Measurements from ENCODE around the gene PTOV1.

Gene PTOV1

DNA sequence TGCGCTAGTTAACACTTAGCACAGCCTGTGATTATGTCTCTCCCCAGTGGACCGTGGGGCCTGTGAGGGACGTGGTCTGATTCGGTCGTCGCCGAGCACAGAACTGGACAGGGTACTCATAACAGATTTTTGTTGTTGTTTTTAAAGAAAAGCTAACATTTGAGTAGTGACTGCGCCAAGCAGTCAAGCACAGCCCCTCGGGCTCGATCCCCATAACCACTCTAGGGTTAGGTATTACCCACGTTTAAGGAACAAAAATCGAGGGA, 805 bp upstream of the PTOV1 start:
- DNase-seq (ENCODE audit: low read depth) = no peak
- TF ChIP-seq CTCF (conservative IDR thresholded peaks at IDR 0.05; ENCODE audit: low read depth, low read length) = no peak
- peak overlapping the region; percentile 93 for H3K4me3 ChIP-seq (ENCODE audit: low read depth, low read length)

DNA sequence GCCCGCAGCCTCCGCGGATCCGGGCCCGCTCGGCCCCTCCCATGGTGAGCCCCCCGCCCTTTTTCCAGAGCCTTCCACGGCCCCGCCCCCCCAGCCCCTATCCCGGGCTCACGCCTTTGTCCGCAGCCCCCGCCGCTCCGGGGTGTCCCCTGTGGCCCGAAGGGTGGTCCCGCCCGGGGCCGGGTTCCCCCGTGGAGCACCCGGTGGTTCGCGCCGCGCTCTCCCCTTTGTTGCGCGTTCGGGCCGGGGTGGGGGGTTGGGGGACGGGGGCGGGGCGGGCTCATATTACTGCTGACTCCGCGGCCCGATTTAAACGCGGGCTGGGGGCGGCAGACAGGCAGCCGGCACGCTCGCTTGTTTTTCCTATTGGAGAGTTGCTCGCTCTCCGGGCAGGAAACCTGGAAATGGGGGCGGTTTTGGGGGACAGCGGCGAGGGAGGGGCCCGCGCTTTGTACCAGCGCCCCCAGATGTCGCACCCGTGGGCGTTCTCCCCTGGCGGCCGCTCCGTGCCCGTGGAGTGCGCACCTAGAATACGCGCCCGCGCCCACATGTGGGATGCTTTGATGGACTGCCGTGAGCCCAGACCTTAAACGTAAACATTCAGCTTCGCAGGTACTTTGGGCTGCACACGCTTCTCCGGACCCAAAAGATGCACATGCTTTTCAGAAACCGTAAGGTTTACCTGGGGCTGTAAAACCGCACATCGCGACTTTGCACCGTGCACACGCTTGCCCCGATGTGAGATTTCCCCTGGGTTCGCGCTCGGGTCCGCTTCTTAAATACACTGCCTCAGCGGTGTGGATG, 699 bp downstream of the PTOV1 start:
- H3K4me3 ChIP-seq (ENCODE audit: low read depth, low read length) = peak overlapping the region; percentile 93
- no peak for DNase-seq (ENCODE audit: low read depth)
- TF ChIP-seq CTCF (conservative IDR thresholded peaks at IDR 0.05; ENCODE audit: low read depth, low read length) = no peak

DNA sequence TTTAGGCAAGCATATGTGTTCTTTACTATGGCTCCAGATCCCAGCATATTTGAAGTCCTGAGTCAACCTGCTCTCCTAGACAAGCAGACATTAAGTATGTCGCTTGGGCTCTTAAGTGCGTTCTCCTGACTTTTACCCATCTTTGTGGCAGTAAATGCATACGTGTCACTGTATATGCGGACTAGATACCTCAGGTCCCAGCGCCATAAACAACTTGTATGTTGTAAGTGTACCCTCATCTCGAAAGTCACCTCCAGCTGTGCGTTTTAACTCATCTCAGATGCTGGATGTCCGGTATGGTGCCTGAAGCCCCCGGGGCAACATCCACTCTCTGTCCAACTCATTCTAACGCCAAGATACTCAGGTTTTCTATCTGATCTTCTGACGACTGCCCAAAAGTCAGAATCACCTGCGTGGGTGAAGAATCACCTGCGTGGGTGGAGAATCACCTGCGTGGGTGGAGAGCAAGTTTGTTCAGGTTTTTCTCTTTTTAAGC, 1.7 kb downstream of the PTOV1 start:
- DNase-seq (ENCODE audit: low read depth) = no peak
- TF ChIP-seq CTCF (conservative IDR thresholded peaks at IDR 0.05; ENCODE audit: low read depth, low read length) = no peak
- peak overlapping the region; percentile 93 for H3K4me3 ChIP-seq (ENCODE audit: low read depth, low read length)

- TF ChIP-seq CTCF (conservative IDR thresholded peaks at IDR 0.05; ENCODE audit: low read depth, low read length) = no peak
- no peak for DNase-seq (ENCODE audit: low read depth)
- H3K4me3 ChIP-seq (ENCODE audit: low read depth, low read length) = no peak overlapping the region
Observed at GRCh38 chr19:49853852-49854377, 3.0 kb downstream of the PTOV1 start.

DNA sequence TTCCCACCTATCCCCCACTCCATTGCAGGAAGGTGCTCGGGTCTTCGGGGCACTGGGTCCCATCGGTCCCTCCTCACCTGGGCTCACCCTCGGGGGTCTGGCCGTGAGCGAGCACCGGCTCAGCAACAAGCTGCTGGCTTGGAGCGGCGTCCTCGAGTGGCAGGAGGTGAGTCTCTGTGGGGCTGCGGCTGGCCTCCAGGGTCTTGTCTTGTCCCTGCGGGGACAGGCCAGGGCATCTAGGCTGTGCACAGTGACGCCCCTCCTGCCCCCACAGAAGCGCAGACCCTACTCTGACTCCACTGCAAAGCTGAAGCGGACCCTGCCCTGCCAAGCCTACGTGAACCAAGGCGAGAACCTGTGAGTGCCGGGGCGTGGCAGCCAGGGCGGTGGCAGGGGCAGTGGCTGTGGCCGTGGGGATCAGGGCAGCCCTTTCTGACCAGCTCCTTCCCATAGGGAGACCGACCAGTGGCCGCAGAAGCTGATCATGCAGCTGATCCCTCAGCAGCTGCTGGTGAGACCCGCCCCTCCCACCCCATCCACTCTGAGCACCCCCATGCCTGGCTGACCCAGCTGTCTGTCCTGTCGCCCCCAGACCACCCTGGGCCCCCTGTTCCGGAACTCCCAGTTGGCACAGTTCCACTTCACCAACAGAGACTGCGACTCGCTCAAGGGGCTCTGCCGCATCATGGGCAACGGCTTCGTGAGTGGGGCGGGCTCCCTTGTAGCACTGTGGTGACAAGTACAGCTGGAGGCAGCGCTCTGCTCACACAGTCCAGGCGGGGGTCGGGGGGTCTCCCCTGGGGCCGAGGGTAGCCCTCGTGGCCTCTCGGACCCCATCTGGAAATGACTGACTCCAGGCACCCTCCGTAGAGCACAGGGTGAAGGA, 3.7 kb downstream of the PTOV1 start:
- no peak for TF ChIP-seq CTCF (conservative IDR thresholded peaks at IDR 0.05; ENCODE audit: low read depth, low read length)
- H3K4me3 ChIP-seq (ENCODE audit: low read depth, low read length) = no peak overlapping the region
- no peak for DNase-seq (ENCODE audit: low read depth)

GRCh38 chr19:49855277-49855675, 4.3 kb downstream of the PTOV1 start:
- no peak for TF ChIP-seq CTCF (conservative IDR thresholded peaks at IDR 0.05; ENCODE audit: low read depth, low read length)
- no peak overlapping the region for H3K4me3 ChIP-seq (ENCODE audit: low read depth, low read length)
- no peak for DNase-seq (ENCODE audit: low read depth)
